HG02610 (cell line): ENCODE results near the gene SUSD3.
A peak's percentile ranks its signal among the peaks of the same experiment; 100 is the strongest.

ENCODE experiments used
- ATAC-seq: cut with Tn5 transposase; IDR thresholded peaks from one replicate; pipeline ENCODE4 v1.9.1; 2021; ENCODE audit warnings: mild to moderate bottlenecking, moderate library complexity; ENCODE audit not compliant: unreplicated experiment

Gene SUSD3

GRCh38 chr9:93051680-93052089 lies 6.8 kb upstream of the SUSD3 start:
- ATAC-seq = no peak

GRCh38 chr9:93052791-93053540 lies 5.5 kb upstream of the SUSD3 start:
- no peak for ATAC-seq

- ATAC-seq = no peak
Measured at GRCh38 chr9:93053781-93054331, 4.6 kb upstream of the SUSD3 start.

- ATAC-seq = no peak
Measured at GRCh38 chr9:93054758-93055704, 3.5 kb upstream of the SUSD3 start.

- ATAC-seq = no peak
Measured at GRCh38 chr9:93057042-93057702, 1.3 kb upstream of the SUSD3 start.

GRCh38 chr9:93057703-93058354 lies 672 bp upstream of the SUSD3 start:
- peak; percentile 9 for ATAC-seq

GRCh38 chr9:93059011-93059714 lies 662 bp downstream of the SUSD3 start:
- ATAC-seq = no peak

- no peak for ATAC-seq
Measured at GRCh38 chr9:93059715-93060578, 1.4 kb downstream of the SUSD3 start.

GRCh38 chr9:93060746-93061259 lies 2.3 kb downstream of the SUSD3 start:
- no peak for ATAC-seq

GRCh38 chr9:93061260-93061751 lies 2.8 kb downstream of the SUSD3 start:
- no peak for ATAC-seq

- peak; percentile 25 for ATAC-seq
Measured at GRCh38 chr9:93061791-93062763, 3.6 kb downstream of the SUSD3 start.

- ATAC-seq = peak; percentile 88
Measured at GRCh38 chr9:93064392-93065134, 6.1 kb downstream of the SUSD3 start.

- ATAC-seq = no peak
Measured at GRCh38 chr9:93065135-93065720, 6.7 kb downstream of the SUSD3 start.

GRCh38 chr9:93066978-93067603 lies 8.6 kb downstream of the SUSD3 start:
- no peak for ATAC-seq

GRCh38 chr9:93068956-93069355 lies 10.5 kb downstream of the SUSD3 start:
- ATAC-seq = no peak

GRCh38 chr9:93071464-93071863 lies 13.0 kb downstream of the SUSD3 start:
- no peak for ATAC-seq
